Choroid plexus epithelial cell (primary cell): Measurements from ENCODE around the gene MEF2B.
A peak's percentile ranks its signal among the peaks of the same experiment; 100 is the strongest.
"Not testable (repeated sequence)": the region's sequence is repeated elsewhere in the genome, so short reads cannot be mapped to it uniquely, and the experiment has no call there.

Experiments used
- DNase-seq: peaks from one replicate; pipeline ENCODE4 v3.0.0-alpha.2; 2010; ENCODE audit warnings: low read depth
- H3K4me3 ChIP-seq: 2 replicates; pipeline ENCODE4 v1.5.1; 2011; ENCODE audit warnings: low read depth, mild to moderate bottlenecking, control low read depth, low read length, moderate library complexity
- CTCF ChIP-seq: conservative IDR thresholded peaks from 2 replicates; pipeline ENCODE4 v1.5.1; 2011; ENCODE audit warnings: low read depth, mild to moderate bottlenecking, control low read depth, inconsistent platforms, low read length, moderate library complexity

MEF2B gene

DNA sequence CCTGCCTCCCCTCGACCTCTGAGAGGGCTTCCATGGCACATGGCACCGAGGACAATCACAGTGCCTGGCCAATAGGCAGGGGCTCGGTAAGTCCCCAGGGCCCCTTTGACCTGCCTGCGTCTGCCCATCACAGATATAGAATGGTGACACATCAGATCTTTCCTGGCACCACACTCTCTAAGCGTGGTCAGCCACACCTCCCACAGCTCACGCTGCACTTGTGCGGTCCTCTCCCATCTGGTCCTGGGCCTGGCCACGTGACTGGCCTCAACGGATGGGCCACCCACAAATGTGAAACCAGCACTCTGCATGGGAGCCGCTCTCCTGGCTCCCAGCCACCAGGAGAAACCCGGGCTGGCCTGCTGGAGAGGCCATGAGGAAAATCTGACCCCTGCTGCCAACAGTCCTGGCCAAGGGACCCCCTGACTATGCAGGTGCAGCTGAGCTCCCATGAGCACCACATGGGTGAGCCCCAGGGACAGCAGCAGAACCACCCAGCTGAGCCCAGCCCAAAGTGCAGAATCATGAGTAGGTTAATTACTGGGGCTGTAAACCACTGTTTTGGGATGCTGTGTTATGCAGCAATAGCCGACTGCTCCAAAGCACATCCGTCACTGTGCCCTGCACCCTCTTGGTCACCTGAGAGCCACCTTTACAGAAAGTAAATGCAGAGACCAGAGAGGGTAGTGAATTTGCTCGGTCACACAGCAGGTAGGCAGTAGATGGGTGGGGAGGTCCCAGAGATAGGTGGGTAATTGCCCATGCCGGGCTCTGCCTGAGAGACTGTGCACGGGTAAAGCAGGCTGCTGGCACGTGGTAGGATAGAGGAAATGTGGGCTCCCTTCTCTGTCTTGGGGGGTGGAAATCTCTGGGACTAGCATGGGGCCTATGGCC is 9.7 kb upstream of the MEF2B start:
- no peak for TF ChIP-seq CTCF
- no peak for DNase-seq
- no peak overlapping the region for H3K4me3 ChIP-seq

DNA sequence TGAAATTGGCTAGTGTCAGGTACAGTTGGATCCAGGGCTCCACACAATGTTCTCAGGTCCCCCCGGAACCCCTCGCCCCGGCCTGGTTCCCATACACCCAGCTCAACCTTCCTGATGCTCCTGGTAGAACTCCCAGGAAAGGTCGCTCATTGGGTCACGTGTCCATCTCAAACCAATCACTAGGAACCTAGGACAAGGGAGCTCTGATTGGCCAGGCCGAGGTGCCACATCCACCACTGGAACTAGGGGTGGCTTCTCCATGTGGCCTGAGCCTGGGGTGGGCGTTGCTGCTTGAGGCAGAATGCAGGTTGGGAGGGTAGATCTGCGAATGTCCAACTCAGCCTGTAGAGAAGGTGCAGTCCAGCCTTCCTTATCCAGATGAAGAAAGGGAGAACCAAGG is 6.9 kb upstream of the MEF2B start:
- H3K4me3 ChIP-seq, result no peak overlapping the region
- no peak for DNase-seq
- no peak for TF ChIP-seq CTCF

DNA sequence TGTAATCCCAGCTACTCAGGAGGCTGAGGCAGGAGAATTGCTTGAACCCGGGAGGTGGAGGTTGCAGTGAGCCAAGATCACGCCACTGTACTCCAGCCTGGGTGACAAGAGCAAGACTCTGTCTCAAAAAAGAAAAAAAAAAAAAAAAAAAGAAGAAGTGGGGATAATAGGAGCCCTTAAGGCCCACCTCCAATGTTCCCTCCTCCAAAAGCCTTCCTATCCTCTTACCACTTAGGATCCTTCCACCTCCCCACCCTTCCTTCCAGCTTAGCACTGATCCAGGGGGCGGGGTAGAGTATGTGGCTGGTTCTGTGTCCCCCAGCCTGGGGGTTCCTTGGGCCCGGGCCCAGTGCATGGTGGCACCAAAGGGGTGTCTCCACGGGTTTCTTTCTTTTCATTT is 3.2 kb upstream of the MEF2B start:
- not testable (repeated sequence) for H3K4me3 ChIP-seq, DNase-seq

- H3K4me3 ChIP-seq, result no peak overlapping the region
- peak; percentile 80 for DNase-seq
- TF ChIP-seq CTCF, result no peak
These were observed 1.9 kb upstream of the MEF2B start for GRCh38 chr19:19171821-19172532.

DNA sequence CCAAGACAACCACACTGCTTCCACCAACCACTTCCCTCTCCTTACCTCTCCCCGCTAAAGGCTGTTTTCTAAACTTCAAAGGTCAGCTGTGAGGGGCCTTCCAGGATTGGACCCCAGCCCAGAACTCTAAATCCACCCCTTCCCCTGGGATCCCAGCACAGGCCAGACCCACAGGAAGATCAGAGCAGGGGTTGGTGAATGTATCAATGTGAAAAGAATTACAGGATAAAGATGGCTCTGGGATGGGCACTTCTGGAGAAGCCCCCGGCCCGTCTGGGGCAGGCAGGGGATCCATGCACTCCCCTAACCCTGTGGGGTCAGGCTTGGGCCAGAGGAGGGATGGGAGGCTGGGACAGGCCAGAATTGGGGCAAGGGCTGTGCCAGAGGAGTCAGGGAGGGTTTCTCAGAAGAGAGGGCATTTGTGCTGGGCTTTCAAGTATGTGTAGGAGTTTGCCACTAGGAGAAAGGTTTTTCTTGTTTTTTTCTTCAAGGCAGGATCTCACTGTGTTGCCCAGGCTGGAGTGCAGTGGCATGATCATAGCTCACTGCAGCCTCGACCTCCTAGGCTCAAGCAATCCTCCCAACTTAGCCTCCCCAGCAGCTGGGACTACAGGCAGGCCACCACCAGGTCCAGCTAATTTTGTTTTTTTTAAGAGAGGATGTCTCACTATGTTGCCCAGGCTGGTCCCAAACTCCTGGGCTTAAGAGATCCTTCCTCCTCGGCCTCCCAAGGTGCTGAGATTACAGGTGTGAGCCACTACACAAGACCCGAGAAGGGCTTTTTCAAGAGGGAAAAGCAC is 1.0 kb upstream of the MEF2B start:
- TF ChIP-seq CTCF, result no peak
- no peak overlapping the region for H3K4me3 ChIP-seq
- DNase-seq, result no peak

DNA sequence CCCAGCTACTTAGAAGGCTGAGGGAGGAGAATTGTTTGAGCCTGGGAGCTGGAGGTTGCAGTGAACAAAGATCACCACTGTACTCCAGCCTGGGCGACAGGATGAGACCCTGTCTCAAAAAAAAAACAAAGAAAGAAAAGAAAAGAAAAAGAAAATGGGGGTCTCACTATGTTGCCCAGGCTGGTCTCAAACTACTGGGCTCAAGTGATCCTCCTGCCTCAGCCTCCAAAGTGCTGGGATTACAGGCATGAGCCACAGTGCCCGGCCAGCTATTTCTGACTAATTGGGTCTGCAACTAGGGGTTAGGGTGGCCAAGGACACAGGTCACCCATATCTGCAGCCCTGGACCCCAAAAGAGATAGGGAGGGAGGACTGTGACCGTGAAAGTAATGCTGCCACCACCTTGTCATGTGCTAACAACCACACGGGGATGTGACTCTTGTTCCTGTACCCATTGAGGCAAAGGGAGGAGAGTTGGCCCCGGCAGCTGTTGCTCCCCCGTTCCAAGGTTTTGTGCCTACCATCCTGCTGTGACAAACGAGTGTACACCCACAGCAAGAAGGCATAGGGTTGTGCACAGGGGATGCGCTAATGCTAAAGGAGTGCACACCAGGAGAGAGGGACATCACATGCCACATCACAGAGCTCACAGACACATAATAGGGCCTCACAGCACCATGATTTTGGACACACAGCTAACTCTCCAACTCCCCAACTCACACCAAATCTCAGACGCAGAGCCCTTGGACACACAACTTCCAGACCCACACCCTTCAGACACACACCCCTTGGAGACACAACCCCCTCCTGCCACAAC is 619 bp downstream of the MEF2B start:
- H3K4me3 ChIP-seq, result no peak overlapping the region
- TF ChIP-seq CTCF, result no peak
- DNase-seq, result no peak
